T-helper 1 cell treated with Interleukin-12 subunit alpha and Interleukin-12 subunit beta and Interleukin-4 antibody, amounts not matched to agents 30 ng/mL and 1 ng/mL, for 36 hours (primary cell): ENCODE results near the gene SLC4A11. TPM values are rescaled to one million over a fixed set of nuclear protein-coding genes. Genes with fewer than 3 reads are reported as not detected.

ENCODE experiments used
- intact Hi-C: fragments of 100-400 bp; cut with micrococcal nuclease; formaldehyde crosslinking; loops from one replicate; pipeline ENCODE4 v1.15.1; 2024
- total RNA-seq: library from RNA; stranded (reverse); gene quantifications from 2 replicates; pipeline ENCODE4 v1.2.3, GENCODE V29; 2022

The SLC4A11 gene
- total RNA-seq, 1 donor from 2014 or later, result 1.9 TPM

DNA sequence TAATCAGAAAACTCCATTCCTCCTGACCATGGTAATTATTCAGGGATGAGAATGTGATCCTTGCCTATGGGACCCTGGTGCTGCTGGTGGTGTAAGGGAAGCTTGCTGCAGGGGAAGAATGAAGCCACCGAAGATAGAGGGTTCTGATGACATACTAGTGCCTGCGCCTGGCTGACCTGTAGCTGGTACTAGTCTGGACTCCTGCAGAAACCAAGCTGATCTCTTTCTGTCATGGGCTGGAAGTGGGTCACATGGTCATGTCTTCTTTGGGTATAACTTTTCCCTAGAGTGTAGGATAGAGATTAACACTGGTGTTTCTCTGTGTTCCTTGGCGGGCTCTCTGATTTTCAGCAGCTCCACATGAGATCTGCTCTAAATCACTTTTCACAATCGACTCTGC, 8.6 kb upstream of the SLC4A11 start:
- intact Hi-C loops, result no loop called here

DNA sequence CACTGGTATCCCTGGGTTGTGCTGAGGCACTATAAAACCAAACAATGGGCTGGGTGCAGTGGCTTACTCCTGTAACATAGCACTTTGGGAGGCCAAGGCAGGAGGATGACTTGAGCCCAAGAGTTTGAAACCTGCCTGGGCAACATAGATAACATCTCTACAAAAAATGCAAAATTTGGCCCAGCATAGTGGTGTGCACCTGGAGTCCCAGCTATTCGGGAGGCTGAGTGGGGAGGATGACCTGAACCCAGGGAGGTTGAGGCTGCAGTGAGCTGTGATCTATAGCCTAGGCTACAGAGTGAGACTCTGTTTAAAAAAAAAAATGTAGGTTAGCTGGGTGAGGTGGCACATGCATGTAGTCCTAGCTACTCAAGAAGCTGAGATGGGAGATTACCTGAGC, 7.7 kb upstream of the SLC4A11 start:
- intact Hi-C loops, result no loop called here

DNA sequence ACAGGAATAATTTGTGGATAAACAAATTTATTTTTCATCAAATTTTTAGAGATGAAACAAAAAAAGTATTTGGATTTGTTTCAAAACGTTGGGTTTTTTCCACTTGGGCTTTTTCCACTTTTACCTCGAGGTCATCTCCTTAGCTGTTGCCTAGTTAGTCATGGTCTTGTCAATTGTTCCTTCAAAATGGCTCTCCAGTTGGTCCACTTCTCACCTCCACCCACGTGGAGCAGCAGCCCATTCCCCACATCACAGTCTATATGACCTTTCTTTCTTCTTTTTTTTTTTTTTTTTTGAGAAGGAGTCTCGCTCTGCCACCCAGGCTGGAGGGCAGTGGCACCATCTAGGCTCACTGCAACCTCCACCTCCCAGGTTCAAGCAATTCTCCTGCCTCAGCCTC, 6.7 kb upstream of the SLC4A11 start:
- intact Hi-C loops, result no loop called here

DNA sequence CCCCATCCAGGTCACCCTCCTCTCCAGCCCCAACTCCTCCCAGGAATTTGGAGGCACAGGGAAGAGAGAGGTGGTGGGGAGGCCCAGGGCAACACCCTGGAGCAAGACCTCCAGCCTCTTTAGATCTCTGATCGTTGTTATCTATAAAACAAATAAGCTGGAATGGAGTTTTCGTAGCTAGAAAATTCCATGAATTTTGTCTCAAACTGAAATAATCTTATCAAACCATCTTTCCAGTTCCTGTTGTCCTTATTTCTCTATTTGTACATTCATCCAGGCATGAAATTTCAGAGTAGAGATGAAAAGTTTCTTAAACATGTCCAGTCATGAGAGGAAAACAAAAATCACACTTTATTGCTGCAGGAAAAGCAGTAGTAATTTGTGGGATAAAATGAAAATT, 6.2 kb upstream of the SLC4A11 start:
- intact Hi-C loops, result no loop called here

DNA sequence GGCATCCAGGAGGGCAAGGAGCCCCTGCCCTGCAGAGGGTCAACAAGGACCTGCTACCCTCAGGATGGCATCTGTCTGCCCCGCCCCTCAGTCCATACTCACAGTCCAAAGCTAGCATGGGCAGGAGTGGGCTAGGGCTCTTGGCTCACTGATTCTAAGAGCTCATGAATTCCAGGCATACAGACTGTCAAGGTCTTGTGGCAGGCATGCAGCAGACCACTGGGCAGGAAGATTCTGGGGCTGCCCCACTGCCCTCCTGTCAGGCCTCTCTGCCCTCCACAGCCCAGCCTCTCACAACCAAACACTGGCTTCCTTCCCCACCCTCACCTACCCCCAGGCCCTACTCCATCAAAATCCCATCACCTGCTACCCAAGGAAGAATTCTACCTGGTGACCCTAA, 5.6 kb upstream of the SLC4A11 start:
- intact Hi-C loops, result no loop called here

DNA sequence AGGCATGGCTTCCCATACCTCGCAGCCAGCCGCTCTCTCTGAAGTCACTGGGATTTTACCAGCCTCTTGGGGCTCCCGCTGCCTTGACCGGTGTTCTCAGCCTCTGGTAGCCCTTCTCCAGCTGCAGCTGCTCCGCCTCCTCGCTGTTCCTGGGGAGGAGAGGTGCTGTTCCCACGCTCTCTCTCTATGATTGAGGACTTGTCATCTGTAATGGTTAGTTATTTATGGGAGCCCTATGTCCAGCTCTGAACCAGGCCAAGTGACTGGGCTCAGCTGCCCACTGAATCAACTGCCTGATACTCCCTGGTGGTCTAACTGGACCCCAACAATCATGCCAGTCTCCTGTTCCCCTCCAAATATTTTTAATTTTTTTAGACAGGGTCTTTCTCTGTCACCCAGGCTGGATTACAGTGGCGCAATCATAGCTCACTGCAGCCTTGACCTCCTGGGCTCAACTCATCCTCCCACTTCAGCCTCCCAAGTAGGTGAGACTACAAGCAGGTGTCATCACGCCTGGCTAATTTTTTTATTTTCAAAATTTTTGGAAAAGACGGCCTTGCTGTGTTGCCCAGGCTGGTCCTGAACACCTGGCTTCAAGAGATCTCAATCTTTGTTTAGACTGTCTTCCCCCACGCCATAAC, 4.8 kb upstream of the SLC4A11 start:
- intact Hi-C loops, result no loop called here

DNA sequence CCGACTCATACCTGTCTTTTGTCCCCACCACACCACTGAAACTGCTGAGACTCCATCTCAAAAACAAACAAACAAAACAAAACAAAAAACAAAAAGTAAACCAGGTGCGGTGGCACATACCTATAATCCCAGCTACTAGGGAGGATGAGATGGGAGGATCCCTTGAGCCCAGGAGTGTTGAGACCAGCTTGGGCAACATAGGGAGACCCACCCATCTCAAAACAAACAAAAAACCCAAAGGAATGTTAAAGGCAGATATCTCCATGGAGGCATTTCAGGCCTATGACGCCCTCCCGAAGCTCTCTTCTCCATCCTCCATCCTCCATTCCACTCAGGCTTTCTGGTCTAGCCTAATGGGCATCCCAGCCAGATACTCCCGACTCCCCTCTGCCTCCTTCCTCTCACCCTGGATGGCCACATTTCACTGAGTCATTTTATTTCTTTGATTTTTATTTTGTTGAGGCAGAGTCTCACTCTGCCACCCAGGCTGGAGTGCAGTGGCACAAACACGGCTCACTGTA, 3.2 kb upstream of the SLC4A11 start:
- intact Hi-C loops, result no loop called here

DNA sequence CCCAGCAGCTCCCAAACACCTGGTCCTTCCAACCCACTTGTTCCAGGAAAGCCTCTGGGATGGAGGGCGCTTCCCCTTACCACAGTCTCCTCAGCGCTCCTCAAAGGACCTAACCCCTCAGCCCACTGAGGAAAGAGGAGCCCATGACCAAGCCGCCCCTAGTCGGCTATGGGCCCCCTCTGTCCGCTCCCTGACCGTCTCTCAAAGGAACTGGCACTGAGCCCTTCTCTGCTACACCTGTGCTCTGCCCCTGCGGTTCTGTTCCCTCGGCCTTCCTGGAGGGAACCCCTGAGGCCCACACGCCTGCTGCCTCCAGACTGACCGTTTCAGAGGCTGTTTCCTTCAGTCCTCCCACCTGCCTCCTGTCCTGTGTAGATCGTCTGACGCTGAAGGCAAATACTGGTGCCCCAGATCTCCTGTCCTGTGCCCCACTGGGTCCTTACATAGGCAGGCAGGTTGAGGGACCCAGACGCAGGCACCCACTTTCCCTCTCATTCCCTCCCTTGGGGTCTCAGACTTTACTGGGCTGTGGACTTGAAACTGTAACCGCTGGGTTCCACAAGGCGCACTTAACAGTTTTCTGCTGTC, 1.9 kb upstream of the SLC4A11 start:
- intact Hi-C loops, result no loop called here

DNA sequence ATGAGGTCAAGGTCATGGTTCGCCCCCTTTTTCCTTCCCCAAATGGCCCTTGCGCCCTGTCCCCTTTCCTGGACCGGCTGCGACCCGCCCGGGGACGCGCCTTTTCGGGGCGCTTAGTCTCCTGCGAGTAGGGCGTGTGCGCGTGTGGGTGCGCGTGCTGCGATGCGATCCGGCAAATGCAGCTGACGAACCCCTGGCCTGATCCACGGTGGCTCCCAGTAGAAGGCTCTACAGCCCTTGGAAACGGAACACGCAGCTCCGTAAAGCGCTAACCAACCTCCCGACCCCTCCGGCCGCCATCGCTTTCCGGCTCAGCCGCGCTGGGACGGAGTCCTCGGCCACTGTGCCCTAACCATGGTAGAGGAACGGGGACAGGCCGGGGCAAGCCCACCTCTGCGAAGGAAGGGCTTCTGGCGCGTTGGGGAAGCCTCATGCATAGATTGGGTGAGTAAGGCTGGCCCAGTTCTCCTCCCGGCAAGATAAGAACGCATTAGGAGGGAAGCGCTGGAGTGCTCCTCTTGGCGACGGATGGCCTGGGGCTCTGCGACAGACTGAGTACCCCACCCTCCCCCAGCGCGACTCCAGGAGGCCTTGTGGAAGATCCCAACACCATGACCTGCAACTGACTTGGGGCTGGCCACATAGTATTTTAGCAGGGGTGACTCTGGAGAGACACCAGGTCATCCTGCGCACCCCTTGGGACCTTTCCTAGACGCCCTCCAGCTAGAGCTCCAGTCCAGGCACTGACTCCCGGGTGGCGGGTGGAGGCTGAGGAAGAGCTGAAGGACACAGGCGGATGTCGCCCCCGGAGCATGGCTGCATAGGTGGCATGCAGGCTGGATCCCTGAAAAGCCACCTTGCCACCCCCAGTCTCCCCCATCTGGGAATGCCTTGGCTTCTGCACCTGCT, 1.1 kb upstream of the SLC4A11 start:
- intact Hi-C loops, result loop anchor here (2.0 kb wide), 1 partner anchor 67 kb away; the partner anchor contains the start of gene LZTS3

DNA sequence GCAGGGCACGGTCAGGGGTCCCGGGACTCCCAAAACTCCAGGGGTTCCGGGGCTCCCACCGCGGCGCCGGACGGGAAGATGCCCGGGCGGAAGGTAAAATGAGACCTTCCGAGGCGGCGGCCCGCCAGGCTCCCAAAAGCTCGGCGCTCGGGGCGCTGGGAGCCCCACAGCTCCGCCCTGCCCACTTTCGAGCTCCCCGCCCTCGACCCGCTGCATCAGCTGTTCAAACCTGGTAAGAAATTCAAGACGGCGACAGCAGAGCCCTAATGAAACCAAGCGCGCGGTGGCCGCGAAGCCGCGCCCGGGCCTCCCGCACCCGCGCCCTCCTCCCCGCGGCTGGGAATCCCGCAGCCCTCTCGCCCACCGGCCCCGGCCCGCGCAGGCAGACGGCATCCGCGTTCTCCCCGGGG, 369 bp downstream of the SLC4A11 start:
- intact Hi-C loops, result loop anchor here (1.0 to 2.0 kb wide), 3 partner anchors 20 to 66 kb away; partner anchors contain the start of genes ITPA and LZTS3

DNA sequence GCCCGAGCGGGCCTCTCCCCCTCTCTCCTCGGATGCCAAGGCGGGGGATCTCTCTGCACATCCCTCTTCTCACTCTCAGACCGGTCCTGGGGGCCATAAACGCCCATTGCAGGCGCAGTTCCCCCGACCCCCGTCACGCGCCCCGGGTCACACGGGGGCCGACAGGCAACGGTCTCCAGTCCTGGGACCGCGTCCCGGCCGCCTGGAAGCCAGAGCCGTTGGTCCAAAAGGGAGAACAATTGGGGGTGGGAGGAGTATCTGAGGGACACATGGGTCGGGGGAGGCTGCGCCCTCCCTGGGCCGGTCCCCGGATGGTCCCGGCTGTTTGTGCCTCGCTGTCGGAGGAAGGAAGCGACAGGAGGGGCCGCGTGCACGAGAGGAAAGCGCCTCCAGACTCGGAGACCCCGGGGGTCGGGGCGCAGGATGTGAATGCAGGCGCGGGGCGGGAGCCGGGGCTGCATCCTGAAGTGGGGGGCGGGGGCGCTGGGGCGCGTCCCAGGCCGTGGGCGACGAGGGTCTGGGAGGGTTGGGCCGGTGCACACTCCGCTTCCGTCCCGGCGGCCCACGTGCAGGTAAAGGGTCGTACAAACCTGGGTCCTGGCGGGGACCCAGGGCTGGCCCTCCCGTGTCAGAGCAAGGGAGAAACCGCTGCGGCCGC, 903 bp downstream of the SLC4A11 start:
- intact Hi-C loops, result loop anchor here (1.0 to 2.0 kb wide), 3 partner anchors 20 to 65 kb away; partner anchors contain the start of genes ITPA and LZTS3

DNA sequence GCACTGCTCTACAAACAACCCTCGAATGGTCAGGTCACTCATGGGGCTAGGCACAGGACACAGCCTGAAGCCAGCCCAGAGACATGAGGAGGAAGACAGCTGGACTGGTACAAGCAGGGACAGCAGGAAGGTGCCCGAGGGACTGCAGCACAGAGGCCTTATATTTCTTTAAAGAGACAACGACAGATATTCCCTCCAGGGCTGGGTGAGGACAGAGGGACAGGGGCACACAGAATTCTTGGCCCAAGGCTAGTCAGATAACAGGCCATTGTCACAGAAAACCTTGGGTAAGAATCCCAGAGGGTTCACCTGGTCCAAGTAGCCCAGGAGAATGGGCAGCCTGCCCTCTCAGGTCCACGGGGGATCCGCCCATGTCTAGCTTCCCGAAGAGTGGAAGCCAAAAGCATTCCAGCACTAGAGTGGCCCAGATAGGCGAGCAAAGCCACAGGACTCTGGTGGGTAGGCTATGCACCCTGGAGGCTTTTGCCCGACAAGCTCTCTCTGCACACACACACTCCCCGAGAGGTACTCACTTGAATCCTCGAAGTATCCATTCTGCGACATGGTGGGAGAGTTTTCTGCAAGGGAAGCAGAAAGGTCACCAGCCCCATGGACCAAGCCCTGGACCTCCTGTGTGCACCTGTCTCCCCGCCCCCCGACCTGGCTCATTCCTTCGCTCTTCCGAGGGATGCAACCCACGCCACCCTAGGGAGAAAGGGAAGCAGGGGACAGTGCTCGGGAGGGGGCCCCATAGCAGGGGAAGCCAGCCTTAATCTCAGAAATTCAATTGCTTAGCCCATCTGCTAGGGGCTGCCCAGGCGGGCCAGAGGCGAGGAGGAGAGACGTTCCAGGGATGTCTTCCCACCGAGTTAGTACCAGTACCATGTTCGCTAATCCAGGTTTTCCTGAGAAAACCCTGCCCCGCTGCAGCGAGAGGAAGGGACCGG, 1.7 kb downstream of the SLC4A11 start:
- intact Hi-C loops, result no loop called here

DNA sequence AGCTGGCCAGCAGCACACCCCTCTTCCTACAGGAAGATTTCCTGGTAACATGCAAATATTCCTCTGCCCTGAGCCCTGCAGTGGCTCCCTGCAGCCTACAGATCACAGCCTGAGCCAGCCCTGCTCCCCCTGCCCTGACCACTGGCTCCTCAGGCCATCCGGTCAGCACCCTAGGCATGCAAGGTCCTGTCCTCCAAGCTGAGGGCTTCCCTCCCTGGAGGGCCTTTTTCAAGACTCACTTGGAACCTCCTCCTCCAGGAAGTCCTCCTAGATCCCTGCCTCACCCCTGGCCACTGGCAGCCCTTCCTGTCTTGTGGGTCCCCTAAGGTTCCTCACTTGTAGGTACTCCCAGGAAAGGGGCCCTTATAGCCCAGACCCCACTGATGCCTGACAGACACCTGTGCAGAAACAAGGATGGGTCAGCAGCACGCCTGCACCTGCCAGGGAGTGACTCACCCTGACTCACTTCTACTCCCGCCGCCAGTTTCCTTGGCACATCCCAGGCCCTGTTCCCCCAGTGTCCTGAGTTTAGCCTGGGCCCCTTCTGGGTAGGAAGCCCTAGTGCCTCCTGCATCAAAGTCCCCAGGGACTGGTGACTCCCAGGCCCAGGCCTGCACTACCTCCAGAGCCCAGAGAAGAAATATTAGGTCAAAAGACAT, 3.2 kb downstream of the SLC4A11 start:
- intact Hi-C loops, result no loop called here

DNA sequence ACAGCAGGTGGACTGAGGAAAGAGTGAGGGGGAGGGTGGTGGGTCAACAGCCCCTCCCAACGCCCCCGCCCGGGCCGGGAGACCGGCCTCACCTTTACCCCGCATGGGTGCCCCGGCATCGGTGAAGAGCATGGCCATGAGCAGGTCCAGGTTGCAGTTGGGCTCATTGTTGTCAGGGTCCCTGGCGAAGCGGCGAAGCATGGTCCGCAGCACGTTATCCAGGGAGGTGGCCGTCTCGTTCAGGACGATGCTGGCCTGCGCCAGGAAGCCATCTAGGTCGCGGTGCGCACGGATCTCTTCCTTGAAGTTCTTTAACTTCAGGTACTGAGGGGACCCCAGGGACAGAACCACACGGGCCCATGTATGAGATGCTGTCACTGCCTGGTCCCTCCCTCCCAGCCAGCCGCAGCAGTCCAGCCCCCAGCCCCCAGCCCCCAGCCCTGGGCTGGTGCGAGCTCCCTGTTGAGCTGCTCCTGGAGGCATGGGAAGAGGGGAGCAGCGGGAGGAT, 4.9 kb downstream of the SLC4A11 start:
- intact Hi-C loops, result no loop called here

DNA sequence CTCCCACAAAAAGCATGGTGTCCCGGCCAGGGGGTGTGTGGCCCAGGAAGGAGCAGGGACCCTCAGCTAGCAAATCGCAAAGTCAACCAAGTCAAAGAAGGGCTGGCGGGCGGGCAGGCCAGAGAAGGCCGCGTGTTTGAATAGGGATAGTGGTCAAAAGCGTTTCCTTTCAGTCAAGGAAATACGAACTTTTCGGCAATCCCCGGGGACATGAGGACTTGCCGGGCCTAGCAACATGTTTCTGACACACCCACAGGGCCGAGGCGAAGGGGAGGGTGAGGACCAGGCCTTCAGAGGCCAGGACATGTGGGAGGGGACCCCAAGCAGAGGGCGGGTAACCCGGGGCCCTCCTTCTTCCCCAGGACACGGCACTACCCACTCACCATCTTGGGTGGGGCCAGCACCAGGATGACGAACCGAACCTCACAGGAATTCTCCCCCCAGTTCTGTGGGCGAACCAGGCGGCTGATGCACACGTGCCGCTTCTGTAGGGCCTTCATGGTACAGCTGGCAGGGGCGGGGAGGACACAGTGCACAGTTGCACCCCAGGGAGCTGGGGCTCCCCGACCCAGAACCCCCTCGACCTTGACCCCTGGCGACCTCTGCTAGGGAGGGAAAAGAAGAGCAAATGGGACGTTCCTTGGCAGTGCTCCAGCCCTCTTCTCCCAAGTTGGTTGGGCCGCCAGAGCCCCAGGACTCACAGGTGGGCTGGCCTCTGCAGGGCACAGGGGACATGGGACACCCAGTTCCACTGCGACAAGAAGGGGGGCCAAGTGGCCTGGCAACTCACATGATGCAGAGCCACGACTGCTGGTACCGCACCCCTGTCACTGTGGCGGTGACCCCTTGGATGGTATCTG, 5.6 kb downstream of the SLC4A11 start:
- intact Hi-C loops, result no loop called here

DNA sequence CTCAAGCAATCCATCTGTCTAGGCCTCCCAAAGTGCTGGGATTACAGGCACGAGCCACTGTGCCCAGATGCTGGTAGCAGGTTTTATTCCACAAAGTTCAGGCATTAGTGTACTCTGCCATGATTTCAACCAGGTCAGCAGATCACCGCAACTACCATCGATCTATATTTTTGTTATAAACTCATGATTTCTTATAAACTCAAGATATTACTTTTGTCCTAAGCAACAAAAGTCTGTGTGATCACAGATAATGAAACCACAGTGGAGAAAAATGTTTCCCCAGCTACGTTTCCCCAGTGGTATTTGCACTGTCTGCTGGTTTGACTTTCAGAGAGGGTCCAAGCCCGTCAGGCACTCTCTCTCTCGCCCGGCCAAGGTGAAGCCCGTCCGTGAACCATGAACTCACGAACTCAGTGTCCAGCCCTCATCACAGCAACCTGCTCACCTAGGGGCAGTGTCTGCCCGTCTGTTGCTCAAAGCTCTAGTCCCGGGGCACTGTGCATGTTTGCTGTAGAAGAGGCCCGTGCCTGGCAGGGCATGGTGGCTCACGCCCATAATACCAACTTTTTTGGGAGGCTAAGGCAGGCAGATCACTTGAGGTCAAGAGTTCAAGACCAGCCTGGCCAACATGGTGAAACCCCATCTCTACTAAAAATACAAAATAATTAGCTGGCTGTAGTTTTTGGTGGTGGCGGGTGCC, 7.0 kb downstream of the SLC4A11 start:
- intact Hi-C loops, result no loop called here

DNA sequence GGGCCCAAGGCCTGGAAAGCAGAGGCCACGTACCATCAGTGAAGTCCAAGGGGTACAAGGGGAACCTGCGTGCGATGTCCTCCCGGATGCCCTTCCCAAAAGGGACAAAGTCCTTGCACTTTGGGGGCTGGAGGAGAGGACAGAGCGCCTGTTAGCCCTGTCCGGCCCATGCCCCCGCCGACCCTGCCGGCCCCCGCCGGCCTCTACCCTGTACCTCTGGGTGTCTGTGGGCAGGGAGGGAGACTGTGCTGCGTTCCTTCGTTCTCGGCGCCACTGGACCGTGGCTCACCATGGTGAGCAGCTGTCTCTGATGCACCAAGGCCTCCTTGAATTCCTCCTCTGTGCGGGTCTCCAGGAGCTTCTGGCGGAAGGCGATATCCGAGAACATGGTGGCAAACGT, 7.9 kb downstream of the SLC4A11 start:
- intact Hi-C loops, result no loop called here

DNA sequence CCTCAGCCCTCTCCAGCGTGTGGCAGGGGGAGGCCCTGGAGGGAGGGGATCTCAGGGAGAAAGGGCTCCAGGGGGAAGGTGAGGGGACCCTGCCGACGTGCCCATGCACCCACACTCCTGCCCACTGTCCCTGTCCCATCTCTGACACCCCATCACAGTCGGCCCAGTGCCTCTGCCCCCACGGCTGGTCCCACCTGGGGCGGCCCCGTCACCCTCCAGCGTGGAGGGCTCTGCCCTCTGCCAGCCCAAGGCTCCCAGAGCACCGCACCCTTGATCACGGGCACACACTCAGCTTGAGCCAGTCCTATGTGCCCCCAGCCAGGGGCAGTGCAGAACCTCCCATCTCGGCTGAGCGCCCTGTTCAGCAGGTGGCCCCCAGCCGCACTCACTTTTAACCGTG, 9.2 kb downstream of the SLC4A11 start:
- intact Hi-C loops, result no loop called here
